Ecto neural progenitor cell (in vitro differentiated cells): ENCODE measurements around the gene CPLX3.
"Not testable (repeated sequence)": the region's sequence is repeated elsewhere in the genome, so short reads cannot be mapped to it uniquely, and the experiment has no call there.

Experiments
- DNase-seq: peaks from one replicate; pipeline ENCODE4 v3.0.0-alpha.2; 2018; ENCODE audit warnings: low spot score

The CPLX3 gene

GRCh38 chr15:74826364-74826819, at the start of gene CPLX3:
CPLX3 (plus strand) TSS chr15:74826627; CDS start chr15:74826704, 77 bp downstream.
- peak; percentile 80 for DNase-seq

GRCh38 chr15:74776821-74777768, 49.3 kb upstream of the CPLX3 start:
- no peak for DNase-seq

- DNase-seq = no peak
These were observed 48.4 kb upstream of the CPLX3 start for GRCh38 chr15:74777769-74778598.

GRCh38 chr15:74778599-74778970, 47.8 kb upstream of the CPLX3 start:
- DNase-seq = no peak

GRCh38 chr15:74779162-74779648, 47.2 kb upstream of the CPLX3 start:
- DNase-seq = no peak

- no peak for DNase-seq
These were observed 45.6 kb upstream of the CPLX3 start for GRCh38 chr15:74780523-74781430.

GRCh38 chr15:74781431-74782258, 44.8 kb upstream of the CPLX3 start, which contains the start of gene CSK:
CSK (plus strand) TSS chr15:74782080; CDS start chr15:74798298, 16,218 bp downstream.
- peak; percentile 86 for DNase-seq

GRCh38 chr15:74782259-74783071, 44.0 kb upstream of the CPLX3 start:
- DNase-seq = no peak

GRCh38 chr15:74783072-74783807, 43.2 kb upstream of the CPLX3 start:
- no peak for DNase-seq

- no peak for DNase-seq
These were observed 42.6 kb upstream of the CPLX3 start for GRCh38 chr15:74783808-74784175.

GRCh38 chr15:74784426-74785193, 41.8 kb upstream of the CPLX3 start:
- DNase-seq = no peak

- DNase-seq = no peak
These were observed 41.0 kb upstream of the CPLX3 start for GRCh38 chr15:74785194-74786032.

GRCh38 chr15:74786081-74786480, 40.3 kb upstream of the CPLX3 start:
- DNase-seq = not testable (repeated sequence)

- no peak for DNase-seq
These were observed 39.8 kb upstream of the CPLX3 start for GRCh38 chr15:74786551-74787165.

- peak; percentile 81 for DNase-seq
These were observed 39.0 kb upstream of the CPLX3 start for GRCh38 chr15:74787251-74788041.
